ENCODE measurements around the gene ARHGAP15. TPM values are rescaled to one million over a fixed set of nuclear protein-coding genes. Genes with fewer than 3 reads are reported as not detected.

The ARHGAP15 gene
- polyA plus RNA-seq, 1 experiment, result not detected

DNA sequence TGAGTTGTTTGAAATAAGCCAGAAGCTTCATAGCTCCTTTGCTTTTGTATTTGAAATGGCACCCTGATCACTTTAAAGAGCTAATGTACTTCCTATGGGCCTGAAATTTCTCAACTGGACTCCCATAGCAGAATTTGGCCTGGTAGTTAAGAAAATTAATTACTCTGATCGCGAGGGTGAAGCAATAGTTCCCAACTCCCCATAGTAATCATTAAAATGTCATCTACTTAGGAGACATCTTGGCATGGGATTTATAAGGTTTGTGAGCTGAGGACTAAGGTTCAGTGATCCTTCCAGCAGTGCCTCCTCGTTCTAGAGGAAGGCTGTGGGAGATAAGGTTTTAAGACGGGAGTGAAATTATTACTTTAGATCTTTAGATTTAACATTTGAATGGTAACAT lies 581.0 kb downstream of the ARHGAP15 start:
- H3K36me3 ChIP-seq (ENCODE audit: control insufficient read depth, insufficient read depth, low read length), result no peaks in the 10 kb centered on the region
- ChIA-PET POLR2A (no interaction called here), CTCF (no interaction called here)
- no peak overlapping the region for H3K4me3 ChIP-seq (ENCODE audit: low read depth, low read length)
- no peak for DNase-seq (ENCODE audit: low read depth)
- H3K27me3 ChIP-seq (ENCODE audit: control insufficient read depth, insufficient read depth, low read length), result no peaks in the 10 kb centered on the region
- no peak for TF ChIP-seq CTCF (IDR thresholded peaks at IDR 0.05; ENCODE audit: insufficient read depth, low read depth, low read length)

GRCh38 chr2:143710879-143711278 lies 581.7 kb downstream of the ARHGAP15 start:
- DNase-seq (ENCODE audit: low read depth), result no peak
- ChIA-PET CTCF (no interaction called here), POLR2A (no interaction called here)
- Histone ChIP-seq H3K4me3 (ENCODE audit: low read depth, low read length) (no peak overlapping the region), H3K27me3 (ENCODE audit: control insufficient read depth, insufficient read depth, low read length) (no peaks in the 10 kb centered on the region), H3K36me3 (ENCODE audit: control insufficient read depth, insufficient read depth, low read length) (no peaks in the 10 kb centered on the region)
- TF ChIP-seq CTCF (IDR thresholded peaks at IDR 0.05; ENCODE audit: insufficient read depth, low read depth, low read length), result no peak

- DNase-seq (ENCODE audit: low read depth), result no peak
- POLR2A ChIA-PET, result no interaction called here
- no peak overlapping the region for H3K4me3 ChIP-seq (ENCODE audit: low read depth, low read length)
- no peak for TF ChIP-seq CTCF (IDR thresholded peaks at IDR 0.05; ENCODE audit: insufficient read depth, low read depth, low read length)
- H3K27me3 ChIP-seq (ENCODE audit: control insufficient read depth, insufficient read depth, low read length), result no peaks in the 10 kb centered on the region
- H3K36me3 ChIP-seq (ENCODE audit: control insufficient read depth, insufficient read depth, low read length), result no peaks in the 10 kb centered on the region
- CTCF ChIA-PET, result no interaction called here
These were observed 587.3 kb downstream of the ARHGAP15 start for GRCh38 chr2:143716522-143716921.

DNA sequence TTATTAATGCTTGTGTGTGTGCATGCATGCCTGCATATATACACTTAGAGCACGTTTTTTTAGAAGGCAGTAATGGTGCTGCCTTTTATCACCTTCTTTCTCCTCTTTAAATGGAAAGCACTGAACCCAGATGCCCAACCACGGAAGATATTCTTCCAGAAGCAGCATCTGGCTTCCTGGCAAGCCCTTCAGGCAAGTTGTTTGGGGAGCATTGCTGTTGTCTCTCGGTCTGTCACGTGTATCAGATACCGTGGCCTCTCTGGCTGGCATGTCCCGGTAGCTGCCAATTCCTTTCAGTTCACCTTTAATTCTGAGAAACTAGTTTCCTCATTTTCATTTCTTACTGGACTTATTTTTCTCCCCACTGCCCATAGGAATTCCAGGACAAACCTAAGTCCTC lies 587.8 kb downstream of the ARHGAP15 start:
- POLR2A ChIA-PET, result no interaction called here
- CTCF ChIA-PET, result no interaction called here
- H3K36me3 ChIP-seq (ENCODE audit: control insufficient read depth, insufficient read depth, low read length), result no peaks in the 10 kb centered on the region
- no peak for TF ChIP-seq CTCF (IDR thresholded peaks at IDR 0.05; ENCODE audit: insufficient read depth, low read depth, low read length)
- H3K27me3 ChIP-seq (ENCODE audit: control insufficient read depth, insufficient read depth, low read length), result no peaks in the 10 kb centered on the region
- no peak for DNase-seq (ENCODE audit: low read depth)
- H3K4me3 ChIP-seq (ENCODE audit: low read depth, low read length), result no peak overlapping the region

DNA sequence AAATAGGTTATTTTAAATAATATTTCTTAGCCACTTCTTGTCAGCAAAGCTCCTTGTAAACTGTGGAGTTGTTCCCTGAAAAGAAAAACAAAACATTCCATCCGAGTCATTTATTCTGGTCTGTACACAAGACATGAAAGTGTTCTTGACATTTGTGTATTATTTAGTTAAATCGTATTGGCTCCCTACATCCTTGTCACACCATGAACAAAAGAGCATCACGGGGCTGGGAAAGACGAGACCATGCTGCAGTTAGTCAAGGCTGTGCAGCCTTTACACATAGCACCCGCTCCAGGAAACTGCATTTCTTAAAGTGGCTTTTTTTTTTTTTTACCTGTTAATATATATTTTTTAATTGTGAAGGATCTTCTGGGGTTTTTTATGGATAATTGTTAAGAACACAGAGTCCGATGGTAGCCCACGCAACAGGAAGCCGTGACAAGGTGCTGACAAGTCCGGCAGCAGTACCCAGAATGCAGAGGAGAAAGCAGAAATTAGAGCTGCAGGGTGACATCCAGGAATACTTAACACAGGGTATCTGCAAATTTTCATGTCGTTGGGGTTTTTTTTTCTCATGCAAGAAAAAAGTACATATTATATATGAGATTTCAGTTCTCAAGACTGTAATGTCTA lies 588.4 kb downstream of the ARHGAP15 start:
- DNase-seq (ENCODE audit: low read depth), result no peak
- POLR2A ChIA-PET, result no interaction called here
- H3K27me3 ChIP-seq (ENCODE audit: control insufficient read depth, insufficient read depth, low read length), result no peaks in the 10 kb centered on the region
- CTCF ChIA-PET, result interaction anchor here (0.9 kb wide), 2 partner anchors 11 to 209 kb away, joined by 3 read pairs; no protein-coding TSS in a partner anchor
- H3K4me3 ChIP-seq (ENCODE audit: low read depth, low read length), result no peak overlapping the region
- H3K36me3 ChIP-seq (ENCODE audit: control insufficient read depth, insufficient read depth, low read length), result no peaks in the 10 kb centered on the region
- TF ChIP-seq CTCF (IDR thresholded peaks at IDR 0.05; ENCODE audit: insufficient read depth, low read depth, low read length), result no peak
